ENCODE data around the gene CENPM. TPM values are rescaled to one million over a fixed set of nuclear protein-coding genes. Genes with fewer than 3 reads are reported as not detected.

CENPM gene
- total and polyA plus RNA-seq, 10 of the 15 experiments (the other 5 are each of a cell fraction or from before 2014, with no cell fraction given), result 36.7 to 212 (median 74.7) TPM

GRCh38 chr22:41920271-41920976 is 26.5 kb downstream of the CENPM start (continued):
- TF ChIP-seq CTCF (IDR thresholded peaks at IDR 0.05 in 2 of 3, conservative IDR thresholded peaks at IDR 0.05 in 1 of 3; ENCODE audit: control insufficient read depth in 2 of 3, extremely low read depth in 1 of 3, insufficient read depth in 1 of 3, low read depth in 3 of 3, low read length in 3 of 3), result no peak
- TF ChIP-seq IRF4 (IDR thresholded peaks at IDR 0.05; ENCODE audit: low read depth, low read length), result peak; percentile 50; the same call in 1 of the 2 replicates
- peak; percentile 11; the same call in 1 of the 2 replicates for TF ChIP-seq TARDBP (IDR thresholded peaks at IDR 0.05; ENCODE audit: borderline replicate concordance)
- TF ChIP-seq NFYA (IDR thresholded peaks at IDR 0.05; ENCODE audit: borderline replicate concordance, low read depth, low read length), result no peak
- TF ChIP-seq BACH1 (IDR thresholded peaks at IDR 0.05; ENCODE audit: borderline replicate concordance), result peak; percentile 82
- TF ChIP-seq RAD21 (IDR thresholded peaks at IDR 0.05; ENCODE audit: insufficient read depth, low read depth, low read length), result no peak
- TF ChIP-seq STAT3 (IDR thresholded peaks at IDR 0.05; ENCODE audit: low read depth, low read length), result no peak
- no peak for TF ChIP-seq ATF3 (IDR thresholded peaks at IDR 0.05; ENCODE audit: borderline replicate concordance, extremely low read depth, low read depth, low read length)
- TF ChIP-seq NKRF (conservative IDR thresholded peaks at IDR 0.05), result 0 out of 2 replicates have a peak, but pooled peaks have one; percentile 61
- no peak for TF ChIP-seq FOS (IDR thresholded peaks at IDR 0.05; ENCODE audit: borderline replicate concordance, extremely low read depth, insufficient read length)
- no peak for TF ChIP-seq BRCA1 (IDR thresholded peaks at IDR 0.05; ENCODE audit: low read depth, low read length)
- peak; percentile 73; the same call in 1 of the 2 replicates for TF ChIP-seq TCF12 (IDR thresholded peaks at IDR 0.05; ENCODE audit: low read depth, low read length)
- peak; percentile 31; the same call in 1 of the 2 replicates for TF ChIP-seq STAT1 (conservative IDR thresholded peaks at IDR 0.05)
- TF ChIP-seq SUPT20H (IDR thresholded peaks at IDR 0.05; ENCODE audit: borderline replicate concordance, control insufficient read depth, low read depth, low read length), result no peak
- TF ChIP-seq HDAC2 (IDR thresholded peaks at IDR 0.05), result no peak
- no peak for TF ChIP-seq IRF5 (IDR thresholded peaks at IDR 0.05; ENCODE audit: borderline replicate concordance)
- no peak for TF ChIP-seq EZH2 (IDR thresholded peaks at IDR 0.05; ENCODE audit: borderline replicate concordance, control insufficient read depth, low read depth, low read length)
- TF ChIP-seq ATF7 (IDR thresholded peaks at IDR 0.05; ENCODE audit: low read depth), result no peak
- 0 out of 2 replicates have a peak, but pooled peaks have one; percentile 65 for TF ChIP-seq HDGF (IDR thresholded peaks at IDR 0.05)
- no peak; the same call in 1 of the 2 replicates for TF ChIP-seq ZBED1 (IDR thresholded peaks at IDR 0.05; ENCODE audit: borderline replicate concordance)
- TF ChIP-seq SREBF2 (IDR thresholded peaks at IDR 0.05; ENCODE audit: low read length), result no peak

Measured in GM12878 (cell line).